SIG-M5 treated with dmso at 0.1 percent for 504 hours (cell line): Measurements from ENCODE around the gene SCLY.

Experiments
- DNase-seq: peaks from one replicate; lab custom pipeline; 2025; ENCODE audit not compliant: unreplicated experiment; lab: John Stamatoyannopoulos, UW

The SCLY gene

DNA sequence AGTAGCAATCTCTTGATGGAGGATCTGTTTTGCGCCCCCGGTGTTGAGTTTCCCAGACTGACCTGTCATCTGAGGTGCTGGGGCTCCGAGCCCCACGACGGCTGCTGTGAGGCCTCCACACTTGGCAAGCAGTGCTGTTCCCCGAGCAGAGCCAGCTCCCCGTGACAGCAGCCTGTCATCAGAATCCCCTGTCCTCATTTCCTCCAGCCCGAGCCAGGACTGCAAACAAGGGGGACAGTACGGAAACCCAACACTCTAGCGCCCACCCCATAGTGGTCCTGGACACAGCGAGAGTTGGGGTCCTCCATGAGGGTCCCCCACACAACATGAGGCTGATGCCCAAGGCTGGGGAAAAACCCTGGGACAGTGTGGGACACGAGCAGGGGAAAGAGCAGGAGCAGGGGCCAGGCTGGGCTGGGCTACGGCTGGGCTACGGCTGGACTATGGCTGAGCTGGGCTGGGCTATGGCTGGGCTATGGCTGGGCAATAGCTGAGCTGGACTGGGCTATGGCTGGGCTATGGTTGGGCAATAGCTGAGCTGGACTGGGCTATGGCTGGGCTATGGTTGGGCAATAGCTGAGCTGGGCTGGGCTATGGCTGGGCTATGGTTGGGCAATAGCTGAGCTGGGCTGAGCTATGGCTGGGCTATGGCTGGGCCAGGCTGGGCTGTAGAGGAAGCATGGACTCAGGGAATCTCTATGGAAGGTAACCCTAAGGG, 76.2 kb downstream of the SCLY start:
- DNase-seq: no peak

DNA sequence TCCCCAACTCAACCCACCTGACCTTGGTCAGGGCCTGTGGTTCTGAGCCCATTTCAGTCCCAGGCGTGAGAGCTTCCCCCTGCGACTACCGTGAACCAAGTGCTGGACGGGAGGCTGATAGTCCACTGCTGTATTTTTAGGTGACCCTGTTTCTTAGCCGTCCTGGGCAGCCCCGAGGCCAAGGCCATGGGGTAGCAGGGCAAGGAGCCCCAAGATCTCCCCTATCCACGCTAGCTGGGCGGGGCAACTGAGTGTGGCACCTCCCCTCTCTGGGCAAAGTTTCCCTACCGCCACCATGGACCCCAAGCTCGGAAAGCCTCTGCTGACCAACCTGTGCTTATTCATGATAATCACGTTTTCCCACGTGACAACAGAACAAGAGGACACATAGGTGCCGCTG, 77.1 kb downstream of the SCLY start:
- no peak for DNase-seq

DNA sequence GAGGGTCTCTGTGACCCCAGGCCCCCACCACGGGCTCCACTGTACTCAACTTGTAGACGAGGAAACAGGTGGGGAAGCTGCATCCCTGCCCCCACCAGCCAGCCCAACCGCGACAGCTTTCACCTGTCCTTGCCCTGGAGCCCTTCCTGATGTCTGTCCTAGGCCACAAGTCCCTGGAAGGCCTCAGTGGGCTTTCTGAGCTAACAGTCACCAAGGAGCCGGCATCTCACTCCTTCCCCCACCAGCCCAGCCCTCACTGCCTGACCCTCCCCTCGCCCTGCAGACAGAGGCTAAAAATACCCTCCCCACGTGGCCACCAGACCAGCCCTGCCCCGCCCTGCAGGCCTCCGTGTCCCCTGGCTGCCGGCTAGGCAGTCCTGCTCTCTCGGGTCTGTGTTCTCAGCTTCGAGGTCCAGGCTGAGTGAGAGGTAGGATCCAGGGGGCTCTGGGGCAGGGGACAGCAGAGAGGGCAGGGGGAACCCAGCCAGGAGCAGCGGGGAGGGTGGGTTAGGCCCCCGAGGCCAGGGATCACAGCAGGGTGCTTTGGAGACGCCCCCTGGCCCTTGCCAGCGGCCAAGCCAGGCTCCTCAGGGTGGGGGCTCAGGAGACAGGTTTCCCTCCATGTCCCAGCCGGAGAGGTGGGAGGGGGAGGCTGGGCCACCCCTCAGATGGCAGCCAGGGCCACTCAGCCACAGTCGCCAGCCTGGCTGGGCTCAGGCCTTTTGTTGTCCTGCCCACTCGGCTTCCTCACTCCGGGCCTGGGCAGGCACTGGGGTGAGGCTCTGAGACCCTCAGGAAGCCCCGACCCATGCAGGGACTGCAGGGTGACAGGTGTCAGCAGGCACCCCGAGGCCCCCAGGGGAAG, 77.8 kb downstream of the SCLY start, which contains the start of gene KLHL30:
TSS of gene KLHL30 (plus strand) at position 338 of the 865 bp plus-strand sequence. CDS start 2,087 bp downstream, outside the sequence.
- no peak for DNase-seq

DNA sequence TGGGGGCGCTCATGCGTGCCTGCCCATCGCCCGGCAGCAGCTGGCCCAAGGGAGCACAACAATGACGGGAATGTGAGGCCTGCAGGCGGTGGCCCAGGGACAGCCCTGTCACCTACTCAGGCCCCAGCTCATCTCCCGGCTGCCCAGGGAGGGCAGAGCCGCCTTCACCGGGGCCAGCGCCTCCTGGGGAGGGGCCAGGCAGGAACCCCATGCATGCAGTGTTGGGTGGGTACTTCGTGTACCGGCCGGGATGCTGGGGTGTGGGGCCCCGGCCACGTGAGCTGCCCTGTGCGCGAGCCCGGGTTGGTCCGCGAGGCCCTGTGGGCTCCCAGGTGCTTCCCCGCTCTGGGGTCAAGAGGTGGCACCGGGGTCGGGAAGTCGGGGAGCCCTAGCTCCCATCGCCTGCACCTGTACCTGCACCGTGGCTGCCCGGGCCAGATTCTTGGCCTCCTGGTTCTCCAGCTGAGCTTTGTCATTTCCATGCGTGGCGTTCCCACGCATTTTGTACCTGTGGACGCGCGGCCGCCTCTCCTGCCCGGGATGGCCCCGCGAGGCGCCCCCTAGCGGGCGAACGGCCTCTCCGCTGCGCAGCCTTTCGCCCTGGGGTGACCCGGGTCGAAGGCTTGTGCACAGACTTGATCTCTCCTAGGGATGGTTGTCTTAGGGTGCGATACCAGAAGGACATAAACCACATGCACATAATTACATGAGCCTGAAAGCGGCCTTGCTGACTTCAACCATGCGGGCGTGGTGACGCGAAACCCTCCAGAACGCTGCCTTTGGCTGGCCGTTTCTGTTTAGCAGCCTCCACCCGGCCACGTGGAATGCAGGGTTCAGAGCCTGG, 78.6 kb downstream of the SCLY start:
- no peak for DNase-seq

DNA sequence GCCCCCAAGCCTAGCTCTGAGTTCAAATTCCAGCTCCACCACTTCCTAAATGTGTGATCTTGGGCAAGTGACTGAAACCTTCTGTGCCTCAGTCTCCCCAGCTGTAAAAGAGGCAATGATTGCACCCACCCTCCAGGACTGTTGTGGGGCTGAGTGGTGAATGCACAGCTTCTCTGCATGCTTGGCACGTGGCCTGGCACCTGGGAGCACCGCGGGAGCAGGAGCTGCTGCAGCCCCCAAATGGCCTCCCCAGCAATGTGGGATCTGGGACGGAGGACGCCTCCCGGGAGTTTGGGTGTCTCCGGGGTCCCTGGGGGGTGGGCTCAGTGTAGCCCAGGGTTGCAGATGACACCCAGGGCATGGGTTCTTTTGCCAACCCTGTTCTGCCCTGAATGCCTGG, 79.2 kb downstream of the SCLY start:
- DNase-seq: no peak

DNA sequence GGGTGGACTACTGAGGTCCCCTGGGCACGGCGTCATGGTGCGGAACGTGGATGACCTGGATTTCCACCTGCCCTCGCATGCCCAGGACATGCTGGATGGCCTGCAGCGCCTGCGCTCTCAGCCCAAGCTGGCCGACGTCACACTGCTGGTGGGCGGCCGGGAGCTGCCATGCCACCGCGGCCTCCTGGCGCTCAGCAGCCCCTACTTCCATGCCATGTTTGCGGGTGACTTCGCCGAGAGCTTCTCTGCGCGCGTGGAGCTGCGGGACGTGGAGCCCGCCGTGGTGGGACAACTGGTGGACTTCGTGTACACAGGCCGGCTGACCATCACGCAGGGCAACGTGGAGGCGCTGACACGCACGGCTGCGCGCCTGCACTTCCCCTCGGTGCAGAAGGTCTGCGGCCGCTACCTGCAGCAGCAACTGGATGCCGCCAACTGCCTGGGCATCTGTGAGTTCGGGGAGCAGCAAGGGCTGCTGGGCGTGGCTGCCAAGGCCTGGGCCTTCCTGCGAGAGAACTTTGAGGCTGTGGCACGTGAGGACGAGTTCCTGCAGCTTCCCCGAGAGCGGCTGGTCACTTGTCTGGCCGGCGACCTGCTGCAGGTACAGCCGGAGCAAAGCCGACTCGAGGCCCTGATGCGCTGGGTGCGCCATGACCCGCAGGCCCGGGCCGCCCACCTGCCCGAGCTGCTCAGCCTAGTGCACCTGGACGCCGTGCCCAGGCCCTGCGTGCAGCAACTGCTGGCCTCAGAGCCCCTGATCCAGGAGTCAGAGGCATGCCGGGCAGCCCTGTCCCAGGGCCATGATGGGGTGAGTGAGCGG, 80.1 kb downstream of the SCLY start:
- DNase-seq: no peak

DNA sequence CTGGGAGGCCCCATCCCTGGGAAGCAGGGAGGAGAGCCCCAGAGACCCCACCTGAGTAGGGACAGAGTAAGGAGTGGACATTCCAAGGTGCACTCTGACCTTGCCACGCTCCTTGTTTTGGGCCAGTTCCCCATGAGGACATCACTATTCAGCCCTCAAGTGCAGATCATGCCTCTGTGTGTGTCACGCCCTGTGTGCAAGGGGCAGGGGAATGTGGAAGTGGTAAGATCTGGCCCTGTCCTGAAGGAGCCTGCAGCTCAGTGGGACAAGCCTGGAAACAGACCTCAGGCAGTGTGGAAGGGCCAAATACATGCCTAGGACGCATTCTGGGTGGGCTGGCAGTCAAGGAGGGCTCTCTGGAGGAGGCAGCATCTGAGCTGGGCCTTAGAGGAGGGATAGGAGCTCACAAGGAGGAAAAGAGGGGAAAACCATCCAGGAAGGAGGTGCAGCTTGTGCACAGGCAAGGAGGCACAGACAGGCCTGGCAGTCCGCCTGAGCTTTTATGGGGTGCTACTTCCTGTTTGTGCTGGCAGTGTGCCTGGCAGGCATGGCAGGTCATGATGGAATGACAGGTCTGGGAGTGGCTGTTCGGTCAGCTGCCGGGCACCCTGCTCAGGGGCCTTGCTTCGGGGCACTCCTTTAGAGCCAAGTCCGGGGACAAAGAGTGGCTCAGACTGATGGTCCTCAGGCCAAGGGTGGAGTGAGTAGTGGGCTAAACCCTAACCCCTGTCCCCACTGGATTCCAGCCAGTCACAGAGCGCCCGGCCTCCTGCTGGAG, 80.9 kb downstream of the SCLY start:
- peak; percentile 55 for DNase-seq

DNA sequence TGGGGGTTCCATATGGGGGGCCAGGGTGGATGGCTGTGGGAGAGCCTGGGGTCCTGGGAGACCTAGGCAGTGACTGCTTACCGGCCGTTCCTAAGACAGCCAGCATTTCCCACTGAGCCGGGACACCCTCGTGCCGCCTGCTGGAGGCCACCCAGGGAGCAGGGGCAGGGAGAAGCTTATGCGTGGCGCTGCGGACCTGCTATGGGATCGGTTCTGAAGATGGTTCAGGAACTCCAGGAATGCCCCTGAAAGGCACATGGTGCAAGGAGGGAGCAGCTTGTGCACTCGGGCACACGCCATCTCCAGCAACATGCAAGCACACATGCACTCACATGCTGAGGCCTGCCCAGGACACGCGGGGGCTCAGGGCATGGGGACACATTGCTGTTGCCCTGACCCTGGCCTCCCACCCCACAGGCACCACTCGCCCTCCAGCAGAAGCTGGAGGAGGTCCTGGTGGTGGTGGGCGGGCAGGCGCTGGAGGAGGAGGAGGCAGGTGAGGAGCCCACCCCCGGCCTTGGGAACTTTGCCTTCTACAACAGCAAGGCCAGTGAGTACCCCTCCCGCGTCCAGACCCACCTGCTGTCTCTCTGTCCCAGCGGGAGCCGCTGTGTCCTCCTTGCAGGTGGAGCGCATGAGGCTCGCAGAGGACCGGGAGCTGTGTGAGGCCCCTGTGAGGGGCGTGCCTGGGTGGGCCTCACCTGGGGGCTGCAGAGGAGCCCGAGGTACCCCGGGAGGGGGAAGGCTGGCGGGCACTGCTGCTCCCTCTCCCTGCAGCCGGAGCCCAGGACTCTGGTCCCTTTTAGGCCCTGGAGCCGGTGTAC, 81.8 kb downstream of the SCLY start:
- DNase-seq: no peak

DNA sequence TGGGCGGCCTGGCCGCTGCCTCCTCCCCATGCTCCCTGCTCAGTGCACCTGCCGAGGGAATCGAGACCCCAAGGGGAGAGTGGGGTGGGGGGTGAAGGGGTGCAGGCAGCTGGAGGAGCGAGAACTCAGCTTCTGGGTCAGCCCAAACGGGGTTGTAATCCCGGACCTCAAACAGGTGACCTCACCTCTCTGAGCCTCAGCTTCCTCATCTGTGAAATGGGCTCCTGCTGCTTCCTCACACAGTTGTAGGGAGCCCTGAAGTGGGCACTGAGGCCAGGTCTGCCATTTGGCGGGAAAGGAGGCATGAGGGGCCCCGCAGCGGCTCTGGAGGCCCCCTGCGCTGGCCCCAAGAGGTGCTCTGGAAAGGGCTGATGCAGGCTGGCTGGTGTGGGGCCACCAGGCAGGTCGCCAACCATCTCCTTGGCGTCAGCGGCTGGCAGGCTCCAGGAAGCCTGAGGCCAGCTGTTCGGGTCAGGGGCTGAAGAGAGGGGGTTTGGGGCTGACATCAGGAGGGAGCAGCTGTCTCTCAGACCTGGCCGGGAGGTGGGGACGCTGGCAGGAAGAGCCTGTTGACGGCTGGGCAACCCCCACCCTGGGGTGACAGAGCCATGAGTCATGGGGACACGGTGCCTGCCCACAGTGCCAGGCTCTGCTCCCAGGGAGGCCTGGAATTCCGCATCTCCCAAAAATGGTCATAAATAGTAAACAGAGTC, 82.6 kb downstream of the SCLY start:
- DNase-seq: no peak

DNA sequence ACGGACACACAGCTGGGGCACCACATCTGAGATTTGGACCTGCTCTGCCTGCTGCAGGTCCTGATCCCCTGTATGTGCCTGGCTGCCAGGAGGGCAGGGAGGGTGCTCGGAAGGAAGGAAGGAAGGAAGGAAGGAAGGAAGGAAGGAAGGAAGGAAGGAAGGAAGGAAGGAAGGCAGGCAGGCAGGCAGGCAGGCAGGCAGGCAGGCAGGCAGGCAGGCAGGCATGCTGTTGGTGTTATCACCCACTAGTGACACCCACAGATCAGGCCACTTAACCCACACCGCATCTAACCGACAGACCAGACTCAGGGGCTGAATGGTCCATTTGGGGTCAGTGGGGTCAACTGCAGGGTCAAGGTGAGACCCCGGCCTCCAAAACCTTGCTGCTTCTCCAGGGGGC, 83.5 kb downstream of the SCLY start:
- DNase-seq: no peak

DNA sequence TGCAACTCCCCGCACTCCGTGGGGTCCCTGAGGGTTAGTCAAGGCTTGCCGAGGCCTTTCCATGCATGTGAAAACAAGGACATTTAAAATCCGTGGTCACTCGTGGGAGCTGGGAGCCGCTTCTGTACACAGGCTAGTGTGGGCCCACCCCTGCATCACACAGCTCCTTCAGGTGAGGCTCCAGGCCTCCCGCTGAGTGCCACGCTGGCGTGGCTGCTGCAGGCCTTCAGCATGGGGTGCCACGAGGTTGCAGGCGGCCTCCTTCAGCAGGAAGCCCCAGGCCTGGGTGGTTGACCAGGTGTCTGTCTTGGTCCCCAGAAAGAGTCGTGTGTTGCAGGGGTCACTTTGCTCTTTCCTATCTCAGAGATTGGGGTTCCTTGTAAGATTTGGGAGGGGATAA, 84.2 kb downstream of the SCLY start:
- no peak for DNase-seq

DNA sequence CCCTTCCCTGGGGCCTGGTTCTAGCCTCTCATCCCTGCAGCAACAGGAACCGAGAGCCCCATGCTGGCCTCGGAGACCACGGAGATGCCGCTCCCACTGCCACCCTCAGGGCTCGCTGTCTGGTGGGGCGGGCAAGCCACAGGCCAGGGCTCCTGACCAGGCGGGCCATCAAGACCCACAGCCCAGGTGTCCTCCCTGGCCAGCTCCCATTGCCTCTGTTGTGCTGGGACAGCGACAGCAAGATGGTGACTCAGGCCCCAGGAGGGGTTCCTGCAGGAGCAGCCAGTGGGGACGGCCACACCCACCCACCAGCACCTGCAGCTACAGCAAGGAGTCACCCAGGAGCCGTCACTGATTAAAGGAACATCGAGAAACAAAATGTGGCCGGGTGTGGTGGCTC, 85.0 kb downstream of the SCLY start:
- no peak for DNase-seq

DNA sequence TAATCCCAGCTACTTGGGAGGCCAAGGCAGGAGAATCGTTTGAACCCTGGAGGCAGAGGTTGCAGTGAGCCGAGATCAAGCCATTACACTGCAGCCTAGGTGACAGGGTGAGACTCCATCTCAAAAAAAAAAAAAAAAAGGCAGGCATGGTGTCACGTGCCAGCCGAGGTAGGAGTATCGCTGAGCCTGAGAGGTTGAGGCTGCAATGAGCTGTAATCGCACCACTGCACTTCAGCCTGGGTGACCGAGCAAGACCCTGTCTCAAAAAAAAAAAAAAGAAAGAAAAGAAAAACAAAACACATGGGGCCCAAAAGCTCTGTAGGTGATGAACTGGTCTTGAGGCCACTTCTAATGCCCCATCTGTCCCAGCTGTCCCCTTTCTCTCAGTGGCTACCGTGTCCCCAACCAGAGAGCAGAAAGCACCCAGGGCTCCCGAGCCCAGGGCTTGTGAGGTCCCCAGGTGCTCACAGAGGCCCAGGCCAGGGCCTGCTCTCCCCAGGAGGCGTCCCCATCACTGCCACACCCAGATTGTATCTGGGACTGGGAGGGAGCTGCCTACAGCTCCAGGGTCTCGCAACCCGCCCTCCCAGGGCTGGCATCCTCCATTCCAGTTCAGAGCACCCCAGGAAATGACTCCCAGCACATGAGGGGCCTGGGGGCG, 86.2 kb downstream of the SCLY start:
- no peak for DNase-seq

DNA sequence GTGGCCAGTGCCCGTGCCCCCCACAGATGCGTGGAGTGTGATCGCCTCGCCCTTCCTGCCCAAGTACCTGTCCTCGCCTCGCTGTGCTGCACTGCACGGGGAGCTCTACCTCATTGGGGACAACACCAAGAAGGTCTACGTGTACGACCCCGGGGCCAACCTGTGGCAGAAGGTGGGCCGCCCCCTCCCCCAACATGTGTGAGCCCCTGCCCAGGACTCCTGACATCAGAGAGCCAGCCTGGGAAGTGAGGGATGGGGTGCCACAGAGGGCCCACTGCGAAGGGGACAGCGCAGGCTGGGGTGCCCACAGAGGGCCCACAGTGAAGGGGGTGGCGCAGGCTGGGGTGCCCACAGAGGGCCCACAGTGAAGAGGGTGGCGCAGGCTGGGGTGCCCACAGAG, 88.2 kb downstream of the SCLY start:
- no peak for DNase-seq
